RKO (cell line): ENCODE results near the gene NUBP2.

Experiments used
- DNase-seq: peaks from one replicate; pipeline ENCODE4 v3.0.0-alpha.2; 2016; ENCODE audit warnings: low spot score

Gene NUBP2

DNA sequence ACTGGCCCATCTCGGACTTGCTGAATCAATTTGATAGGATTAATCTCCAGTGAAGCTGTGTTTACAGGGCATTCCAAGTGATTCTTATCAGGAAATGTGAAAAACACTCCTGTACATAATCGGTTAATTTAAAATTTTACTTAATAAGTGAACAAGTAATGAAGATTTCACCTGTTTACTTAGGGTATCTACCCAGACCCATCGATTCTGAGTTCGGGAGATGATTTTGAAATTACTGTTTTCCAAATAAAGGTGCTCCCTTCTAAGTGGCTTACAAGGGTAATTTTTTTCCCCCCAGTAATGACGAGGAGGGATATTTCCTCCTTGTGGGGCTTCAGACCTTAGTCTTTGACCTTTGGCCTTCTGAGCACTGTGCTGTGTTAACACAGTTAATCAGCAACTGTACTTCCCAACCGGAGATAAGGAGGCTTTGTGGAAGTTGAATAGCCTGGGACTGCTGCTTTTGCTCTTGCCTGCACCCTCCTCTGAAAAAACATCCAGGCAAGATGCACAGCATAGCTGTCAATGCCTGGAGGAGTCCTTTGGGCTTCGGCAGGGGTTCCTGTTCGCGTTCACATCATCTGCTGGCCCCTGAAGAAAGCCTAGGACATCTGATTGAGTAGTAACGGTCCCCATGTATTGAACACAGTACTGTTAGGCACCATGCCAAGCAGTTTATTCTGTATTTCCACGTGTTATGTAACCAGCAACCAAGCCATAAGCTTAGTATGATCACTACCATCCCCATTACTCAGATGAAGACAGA, 46.1 kb downstream of the NUBP2 start:
- peak; percentile 39 for DNase-seq

GRCh38 chr16:1830213-1830612, 47.5 kb downstream of the NUBP2 start:
- no peak for DNase-seq

GRCh38 chr16:1831186-1832075, 48.7 kb downstream of the NUBP2 start:
- no peak for DNase-seq

- DNase-seq = no peak
Observed at GRCh38 chr16:1832838-1833454, 50.2 kb downstream of the NUBP2 start.

- DNase-seq = no peak
Observed at GRCh38 chr16:1834096-1834495, 51.3 kb downstream of the NUBP2 start.
